NB4 (cell line): ENCODE results near the gene PDCD5.

Experiments
- POLR2A ChIP-seq: IDR thresholded peaks from 2 replicates; pipeline ENCODE4 v1.6.1; 2011; ENCODE audit warnings: mild to moderate bottlenecking; ENCODE audit not compliant: insufficient read length; ENCODE audit errors: extremely low read depth
- TF ChIP-seq, protein P1 (sequence below): IDR thresholded peaks from one replicate; pipeline ENCODE4 v1.5.1; 2012; ENCODE audit warnings: low read depth, low read length
- TF ChIP-seq, protein P2 (sequence below): IDR thresholded peaks from 2 replicates; pipeline ENCODE4 v1.6.1; 2011; ENCODE audit warnings: low read depth, low read length

DNA sequence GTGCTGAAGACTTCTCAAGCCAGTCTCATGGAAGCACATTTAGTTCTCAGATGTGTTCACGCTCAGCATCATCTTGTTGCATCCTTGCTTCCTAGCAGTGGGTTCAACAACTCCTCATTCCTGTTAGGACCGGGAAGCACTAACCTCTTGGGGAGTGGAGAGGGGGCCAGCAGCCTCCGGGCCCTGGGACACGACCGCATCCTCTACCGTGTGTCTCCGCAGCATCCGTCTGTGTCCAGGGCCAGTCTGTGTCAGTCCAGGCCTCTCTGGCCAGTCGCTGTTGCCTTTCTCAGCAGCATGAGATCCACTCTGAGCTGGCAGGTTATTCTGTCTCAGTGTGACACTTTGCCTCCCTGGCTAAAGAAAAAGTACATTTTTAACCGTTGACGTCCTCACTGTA lies 17.0 kb downstream of the PDCD5 start:
- TF ChIP-seq, protein P1, sequence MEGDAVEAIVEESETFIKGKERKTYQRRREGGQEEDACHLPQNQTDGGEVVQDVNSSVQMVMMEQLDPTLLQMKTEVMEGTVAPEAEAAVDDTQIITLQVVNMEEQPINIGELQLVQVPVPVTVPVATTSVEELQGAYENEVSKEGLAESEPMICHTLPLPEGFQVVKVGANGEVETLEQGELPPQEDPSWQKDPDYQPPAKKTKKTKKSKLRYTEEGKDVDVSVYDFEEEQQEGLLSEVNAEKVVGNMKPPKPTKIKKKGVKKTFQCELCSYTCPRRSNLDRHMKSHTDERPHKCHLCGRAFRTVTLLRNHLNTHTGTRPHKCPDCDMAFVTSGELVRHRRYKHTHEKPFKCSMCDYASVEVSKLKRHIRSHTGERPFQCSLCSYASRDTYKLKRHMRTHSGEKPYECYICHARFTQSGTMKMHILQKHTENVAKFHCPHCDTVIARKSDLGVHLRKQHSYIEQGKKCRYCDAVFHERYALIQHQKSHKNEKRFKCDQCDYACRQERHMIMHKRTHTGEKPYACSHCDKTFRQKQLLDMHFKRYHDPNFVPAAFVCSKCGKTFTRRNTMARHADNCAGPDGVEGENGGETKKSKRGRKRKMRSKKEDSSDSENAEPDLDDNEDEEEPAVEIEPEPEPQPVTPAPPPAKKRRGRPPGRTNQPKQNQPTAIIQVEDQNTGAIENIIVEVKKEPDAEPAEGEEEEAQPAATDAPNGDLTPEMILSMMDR: no peak
- TF ChIP-seq POLR2A: no peak
- TF ChIP-seq, protein P2, sequence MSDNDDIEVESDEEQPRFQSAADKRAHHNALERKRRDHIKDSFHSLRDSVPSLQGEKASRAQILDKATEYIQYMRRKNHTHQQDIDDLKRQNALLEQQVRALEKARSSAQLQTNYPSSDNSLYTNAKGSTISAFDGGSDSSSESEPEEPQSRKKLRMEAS: no peak
